Measurements from ENCODE around the gene C19orf67.

GRCh38 chr19:14033946-14034345 is 51.6 kb downstream of the C19orf67 start:
- TF ChIP-seq CTCF (IDR thresholded peaks at IDR 0.05; ENCODE audit: insufficient read depth, low read depth, low read length): no peak
- TF ChIP-seq EZH2 (IDR thresholded peaks at IDR 0.05; ENCODE audit: insufficient read depth, low read length): no peak
